IPS-11a (cell line): ENCODE results near the gene SMC4.

ENCODE experiments used
- H3K4me3 ChIP-seq: one replicate; pipeline ENCODE4 v1.5.1; 2013; ENCODE audit warnings: low read depth, low read length, control low read depth

SMC4 gene

DNA sequence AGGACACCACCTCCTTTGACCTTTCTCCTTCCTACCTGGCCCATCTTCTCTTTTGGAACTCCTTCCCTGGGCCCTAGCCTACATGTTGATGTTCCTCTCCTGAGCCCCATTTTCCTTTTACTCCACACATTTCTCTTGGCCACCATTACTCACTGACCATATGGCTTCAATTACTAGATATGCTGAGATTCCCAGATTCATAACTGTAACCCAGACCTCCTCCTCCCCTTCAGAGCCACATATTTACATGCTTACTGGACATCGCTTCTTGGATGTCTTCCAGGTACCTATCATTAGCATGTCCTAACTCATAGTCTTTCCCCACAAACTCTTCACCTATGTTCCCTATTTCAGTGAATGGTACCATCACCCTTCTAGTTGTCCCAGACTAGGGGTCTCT, 74.5 kb downstream of the SMC4 start:
- no peak overlapping the region for H3K4me3 ChIP-seq

DNA sequence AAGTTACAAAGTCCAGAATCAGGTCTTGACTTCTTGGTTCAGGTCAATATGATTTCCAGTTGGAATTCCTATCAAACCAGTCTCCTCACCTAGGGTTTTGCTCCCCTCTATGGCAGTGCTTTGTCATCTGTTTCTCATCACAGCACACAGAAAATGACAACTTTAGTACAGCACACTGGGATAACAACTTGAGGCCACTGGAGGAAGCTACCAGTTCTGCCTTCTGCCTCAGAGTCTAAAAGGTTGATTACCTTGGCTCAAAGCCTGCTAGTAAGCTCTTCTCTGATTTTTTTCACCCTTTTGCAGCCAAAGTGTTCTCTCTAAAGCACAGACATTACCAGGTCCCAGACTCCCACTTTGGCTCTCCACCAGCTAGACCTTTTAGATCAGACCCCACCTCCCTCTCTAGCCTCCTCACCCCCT, 75.0 kb downstream of the SMC4 start:
- no peak overlapping the region for H3K4me3 ChIP-seq

- no peak overlapping the region for H3K4me3 ChIP-seq
Observed at GRCh38 chr3:160475153-160475552, 75.7 kb downstream of the SMC4 start.

DNA sequence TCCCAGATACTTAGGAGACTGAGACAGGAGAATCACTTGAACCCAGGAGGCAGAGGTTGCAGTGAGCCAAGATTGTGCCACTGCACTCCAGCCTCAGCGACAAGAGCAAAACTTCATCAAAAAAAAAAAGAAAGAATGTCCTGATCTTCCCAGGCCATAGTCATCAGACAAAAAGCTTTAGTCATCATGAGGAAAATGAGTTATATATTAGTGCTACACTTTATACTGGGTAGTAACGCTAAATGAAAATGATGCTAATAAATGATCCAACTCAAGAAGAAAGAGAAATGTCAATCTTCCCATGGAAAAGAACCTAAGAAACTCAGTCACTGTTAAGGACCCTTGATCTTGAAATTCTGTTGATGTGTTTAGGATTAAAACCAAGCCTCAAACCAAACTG, 76.4 kb downstream of the SMC4 start:
- no peak overlapping the region for H3K4me3 ChIP-seq

GRCh38 chr3:160477750-160478149, 78.3 kb downstream of the SMC4 start:
- H3K4me3 ChIP-seq = no peak overlapping the region

- H3K4me3 ChIP-seq = no peak overlapping the region
Observed at GRCh38 chr3:160478338-160478737, 78.9 kb downstream of the SMC4 start.

DNA sequence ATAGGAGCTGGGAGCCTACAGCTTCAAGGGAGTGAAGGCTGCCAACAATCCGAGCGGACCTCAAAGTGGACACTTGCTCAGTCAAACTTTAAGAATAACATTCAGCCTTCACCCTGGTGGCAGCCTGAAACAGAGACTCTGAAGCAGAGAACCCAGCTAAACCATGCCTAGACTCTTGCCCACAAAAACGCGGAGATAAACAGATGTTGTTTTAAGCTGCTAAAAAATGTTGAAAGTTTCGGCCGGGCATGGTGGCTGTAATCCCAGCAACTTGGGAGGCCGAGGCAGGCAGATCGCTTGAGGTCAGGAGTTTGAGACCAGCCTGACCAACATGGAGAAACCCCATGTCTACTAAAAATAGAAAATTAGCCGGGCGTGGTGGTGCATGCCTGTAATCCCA, 79.9 kb downstream of the SMC4 start:
- no peak overlapping the region for H3K4me3 ChIP-seq

DNA sequence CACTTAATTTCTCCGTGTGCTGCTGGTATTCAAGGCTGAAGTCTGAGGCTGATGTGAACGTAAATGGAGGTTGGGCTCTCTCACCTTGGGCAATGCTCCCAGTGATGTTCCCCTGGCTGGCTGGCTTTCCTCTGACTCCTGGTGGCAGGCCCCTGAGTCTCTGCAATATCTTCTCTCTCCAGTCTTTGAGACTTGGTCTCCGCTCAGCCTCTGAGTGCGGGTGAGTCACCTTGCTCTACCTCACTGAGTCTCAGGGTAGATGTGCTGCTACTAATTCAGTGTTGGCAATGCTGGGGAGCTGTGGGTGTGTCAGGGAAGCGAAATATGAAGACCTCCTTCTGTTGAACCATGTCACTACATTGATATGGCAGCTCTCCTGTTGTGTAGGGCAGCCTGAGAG, 81.5 kb downstream of the SMC4 start:
- no peak overlapping the region for H3K4me3 ChIP-seq

GRCh38 chr3:160481856-160482255, 82.4 kb downstream of the SMC4 start:
- no peak overlapping the region for H3K4me3 ChIP-seq

DNA sequence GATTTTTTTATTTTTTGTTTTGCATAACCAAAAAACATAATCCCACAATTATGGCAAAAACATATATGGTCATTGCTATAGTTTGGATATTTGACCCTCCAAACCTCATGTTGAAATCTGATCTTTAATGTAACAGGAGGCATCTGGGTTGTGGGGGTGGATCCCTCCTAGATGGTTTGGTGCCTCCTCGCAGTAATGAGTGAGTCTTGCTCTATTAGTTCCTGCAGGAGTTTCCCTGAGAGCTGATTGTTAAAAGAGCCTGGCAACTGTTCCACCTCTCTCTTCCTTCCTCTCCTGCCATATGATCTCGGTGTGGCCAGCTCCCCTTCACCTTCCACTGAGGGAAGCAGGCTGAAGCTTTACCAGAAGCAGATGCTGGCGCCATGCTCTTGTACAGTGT, 83.3 kb downstream of the SMC4 start:
- H3K4me3 ChIP-seq = no peak overlapping the region
